GM12801 (cell line): ENCODE data around the gene TTLL8.

ENCODE experiments used
- CTCF ChIP-seq: IDR thresholded peaks from one replicate; pipeline ENCODE4 v1.5.1; 2011; ENCODE audit warnings: control low read depth; ENCODE audit not compliant: insufficient read length; ENCODE audit errors: extremely low read depth

The TTLL8 gene

GRCh38 chr22:50009765-50010675 is 48.1 kb downstream of the TTLL8 start:
- no peak for TF ChIP-seq CTCF

- no peak for TF ChIP-seq CTCF
These were observed 48.8 kb downstream of the TTLL8 start for GRCh38 chr22:50009251-50009650.

- TF ChIP-seq CTCF = no peak
These were observed 49.7 kb downstream of the TTLL8 start for GRCh38 chr22:50008151-50009040.

- TF ChIP-seq CTCF = no peak
These were observed 51.0 kb downstream of the TTLL8 start for GRCh38 chr22:50007057-50007511.

- TF ChIP-seq CTCF = no peak
These were observed 53.2 kb downstream of the TTLL8 start for GRCh38 chr22:50004918-50005317.

GRCh38 chr22:50002791-50003190 is 55.3 kb downstream of the TTLL8 start:
- no peak for TF ChIP-seq CTCF
